ENCODE data around the gene NAPSA. TPM values are rescaled to one million over a fixed set of nuclear protein-coding genes. Genes with fewer than 3 reads are reported as not detected.

The NAPSA gene
- total RNA-seq, 1 donor from 2014 or later: 0.40 TPM

- ATAC-seq: peak; percentile 95
Measured at GRCh38 chr19:50383852-50384684, 18.6 kb upstream of the NAPSA start, which contains the start of gene POLD1. Gene POLD1, plus strand, starts transcription at chr19:50384347. Its CDS starts 14,505 bp downstream, at chr19:50398852.

GRCh38 chr19:50383001-50383851 is 17.8 kb upstream of the NAPSA start:
- no peak for ATAC-seq

- no peak for ATAC-seq
Measured at GRCh38 chr19:50381881-50382729, 16.7 kb upstream of the NAPSA start.

- ATAC-seq: no peak
Measured at GRCh38 chr19:50380751-50381151, 15.3 kb upstream of the NAPSA start.

GRCh38 chr19:50380137-50380536 is 14.7 kb upstream of the NAPSA start:
- ATAC-seq: no peak

- no peak for ATAC-seq
Measured at GRCh38 chr19:50379602-50380001, 14.2 kb upstream of the NAPSA start.

- no peak for ATAC-seq
Measured at GRCh38 chr19:50378863-50379236, 13.4 kb upstream of the NAPSA start.

- ATAC-seq: no peak
Measured at GRCh38 chr19:50378169-50378862, 12.9 kb upstream of the NAPSA start.

GRCh38 chr19:50377517-50377916 is 12.1 kb upstream of the NAPSA start:
- ATAC-seq: no peak

- peak; percentile 24 for ATAC-seq
Measured at GRCh38 chr19:50377051-50377461, 11.6 kb upstream of the NAPSA start.

- ATAC-seq: peak; percentile 94
Measured at GRCh38 chr19:50376166-50377050, 11.0 kb upstream of the NAPSA start, which contains the start of gene NR1H2. Gene NR1H2, plus strand, starts transcription at chr19:50376457. Its CDS starts 1,149 bp downstream, at chr19:50377606.

GRCh38 chr19:50371914-50372475 is 6.6 kb upstream of the NAPSA start:
- no peak for ATAC-seq

- ATAC-seq: peak; percentile 83
Measured at GRCh38 chr19:50368649-50369570, 3.5 kb upstream of the NAPSA start.

- no peak for ATAC-seq
Measured at GRCh38 chr19:50362656-50363424, 2.6 kb downstream of the NAPSA start.

- no peak for ATAC-seq
Measured at GRCh38 chr19:50362030-50362412, 3.4 kb downstream of the NAPSA start.

- no peak for ATAC-seq
Measured at GRCh38 chr19:50361290-50362029, 4.0 kb downstream of the NAPSA start.

GRCh38 chr19:50359328-50359818 is 6.1 kb downstream of the NAPSA start:
- no peak for ATAC-seq

Measured in esophagus mucosa (tissue), 1 donor.